GM12875 (cell line): ENCODE data around the gene PLXNA4.

ENCODE experiments used
- H3K4me3 ChIP-seq: one replicate; pipeline ENCODE4 v1.5.1; 2011; ENCODE audit warnings: low read depth, low read length, control low read depth
- TF ChIP-seq, protein P1 (sequence below): IDR thresholded peaks from 2 replicates; pipeline ENCODE4 v1.5.1; 2011; ENCODE audit warnings: low read depth, mild to moderate bottlenecking, control low read depth, inconsistent platforms, low read length, moderate library complexity, borderline replicate concordance; ENCODE audit not compliant: insufficient read depth

PLXNA4 gene

DNA sequence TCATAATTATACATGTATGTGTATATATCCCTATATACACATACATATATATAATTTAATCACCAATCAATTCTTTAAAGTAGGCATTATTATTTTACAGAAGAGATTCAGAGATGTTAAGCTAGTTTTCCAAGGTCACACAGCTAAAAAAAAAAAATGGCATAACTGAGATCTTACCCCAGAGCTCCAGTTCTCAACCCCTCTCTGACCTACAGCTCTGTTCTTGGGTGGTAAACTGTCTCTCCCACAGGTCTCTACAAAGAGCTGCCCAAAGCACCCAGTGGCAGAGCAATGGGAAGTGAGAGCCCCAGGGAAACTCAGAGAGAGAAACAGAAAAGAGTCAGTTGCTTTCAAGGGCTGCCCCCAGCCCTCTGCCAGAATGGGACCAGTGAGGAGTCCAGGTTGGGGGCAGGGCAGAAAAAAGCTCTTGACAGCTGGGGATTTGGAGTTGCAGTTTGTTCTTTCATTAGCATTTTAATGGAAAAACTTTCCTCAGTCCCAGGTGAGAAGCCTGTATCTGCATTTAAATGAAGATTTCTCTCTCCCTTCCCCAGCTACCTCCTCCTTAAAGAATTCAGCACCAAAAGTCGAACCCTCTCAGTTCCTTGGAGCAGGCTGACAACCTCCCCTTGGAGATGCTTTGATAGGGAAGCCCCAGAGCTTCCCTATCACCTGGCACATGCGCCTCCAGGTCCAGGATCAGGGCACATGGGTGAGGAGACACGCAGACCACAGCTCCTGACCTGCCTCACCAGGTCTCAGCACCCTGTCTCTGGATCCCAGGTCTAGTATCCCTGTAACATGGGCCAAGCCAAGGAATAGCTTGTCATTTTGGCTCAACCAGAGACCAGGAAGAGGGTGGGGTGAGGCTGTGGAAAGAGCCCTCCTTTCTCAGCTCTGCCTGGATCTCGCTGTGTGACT, 388.1 kb downstream of the PLXNA4 start:
- TF ChIP-seq, protein P1, sequence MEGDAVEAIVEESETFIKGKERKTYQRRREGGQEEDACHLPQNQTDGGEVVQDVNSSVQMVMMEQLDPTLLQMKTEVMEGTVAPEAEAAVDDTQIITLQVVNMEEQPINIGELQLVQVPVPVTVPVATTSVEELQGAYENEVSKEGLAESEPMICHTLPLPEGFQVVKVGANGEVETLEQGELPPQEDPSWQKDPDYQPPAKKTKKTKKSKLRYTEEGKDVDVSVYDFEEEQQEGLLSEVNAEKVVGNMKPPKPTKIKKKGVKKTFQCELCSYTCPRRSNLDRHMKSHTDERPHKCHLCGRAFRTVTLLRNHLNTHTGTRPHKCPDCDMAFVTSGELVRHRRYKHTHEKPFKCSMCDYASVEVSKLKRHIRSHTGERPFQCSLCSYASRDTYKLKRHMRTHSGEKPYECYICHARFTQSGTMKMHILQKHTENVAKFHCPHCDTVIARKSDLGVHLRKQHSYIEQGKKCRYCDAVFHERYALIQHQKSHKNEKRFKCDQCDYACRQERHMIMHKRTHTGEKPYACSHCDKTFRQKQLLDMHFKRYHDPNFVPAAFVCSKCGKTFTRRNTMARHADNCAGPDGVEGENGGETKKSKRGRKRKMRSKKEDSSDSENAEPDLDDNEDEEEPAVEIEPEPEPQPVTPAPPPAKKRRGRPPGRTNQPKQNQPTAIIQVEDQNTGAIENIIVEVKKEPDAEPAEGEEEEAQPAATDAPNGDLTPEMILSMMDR: no peak
- no peak overlapping the region for H3K4me3 ChIP-seq

GRCh38 chr7:132187391-132187790, 388.9 kb downstream of the PLXNA4 start:
- no peak overlapping the region for H3K4me3 ChIP-seq
- TF ChIP-seq, protein P1: no peak

GRCh38 chr7:132185150-132185549, 391.1 kb downstream of the PLXNA4 start:
- no peak overlapping the region for H3K4me3 ChIP-seq
- TF ChIP-seq, protein P1: no peak

DNA sequence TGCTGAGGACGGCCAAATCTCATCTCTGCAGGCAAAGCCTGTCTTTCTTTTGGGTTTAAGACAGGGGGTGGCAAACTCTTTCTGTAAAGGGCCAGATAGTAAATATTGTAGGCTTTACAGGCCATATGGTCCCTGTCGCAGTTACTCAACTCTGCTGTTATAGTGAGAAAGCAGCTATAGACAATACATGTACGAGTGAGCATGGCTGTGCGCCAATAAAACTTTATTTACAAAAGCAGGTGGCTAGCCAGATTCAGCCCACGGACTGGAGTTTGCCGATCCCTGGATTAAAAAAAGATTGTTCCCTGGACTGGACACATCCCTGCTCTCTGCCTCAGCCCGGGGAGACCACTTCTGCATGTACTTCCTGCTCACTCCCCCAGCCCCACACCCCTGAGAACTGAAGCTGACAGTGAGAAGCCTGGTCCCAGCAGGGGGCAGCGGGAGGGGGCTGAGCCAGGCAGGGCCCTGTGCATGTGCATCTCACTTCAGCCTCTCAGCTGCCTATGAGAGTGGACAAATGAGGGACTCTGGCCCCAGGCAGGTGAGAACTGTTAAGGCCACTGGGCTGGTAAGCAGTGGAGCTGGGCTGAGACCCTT, 392.4 kb downstream of the PLXNA4 start:
- H3K4me3 ChIP-seq: no peak overlapping the region
- TF ChIP-seq, protein P1: no peak

GRCh38 chr7:132182992-132183391, 393.3 kb downstream of the PLXNA4 start:
- TF ChIP-seq, protein P1: no peak
- no peak overlapping the region for H3K4me3 ChIP-seq

DNA sequence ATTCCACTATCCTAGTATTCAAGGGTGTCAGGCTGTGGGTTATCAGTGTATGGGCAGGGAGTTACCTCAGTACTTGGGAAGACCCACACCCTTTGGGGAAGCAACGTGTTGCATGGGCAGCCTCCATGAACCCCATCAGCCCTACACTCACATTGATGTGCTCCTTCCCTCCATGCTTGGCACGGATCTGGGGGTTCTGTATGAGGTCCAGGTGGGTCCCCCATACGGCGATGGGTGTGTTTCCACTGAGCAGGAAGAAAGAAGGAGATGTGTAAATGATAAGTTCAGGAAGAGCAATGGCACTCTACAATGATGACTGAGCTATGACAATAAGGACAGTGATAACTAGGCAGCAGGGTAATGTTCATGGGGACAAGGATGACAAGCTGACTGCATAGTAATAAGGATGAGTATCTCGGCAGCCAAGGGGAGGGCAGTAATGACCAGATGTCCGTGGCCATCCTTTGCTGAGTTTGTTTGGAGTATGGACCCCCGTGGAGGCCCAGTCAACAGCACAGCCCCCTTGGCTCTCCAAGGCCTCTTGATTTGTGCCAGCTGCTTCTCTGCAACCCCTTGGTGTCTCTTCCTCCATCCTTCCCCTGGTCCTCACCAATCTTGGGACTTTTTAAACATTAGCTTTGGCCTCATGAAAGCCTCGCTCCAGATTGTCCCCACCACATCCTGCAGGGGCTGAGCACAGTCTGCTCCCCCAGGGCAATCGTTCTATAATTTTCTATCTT, 394.2 kb downstream of the PLXNA4 start:
- no peak overlapping the region for H3K4me3 ChIP-seq
- TF ChIP-seq, protein P1: no peak
